Uterus (tissue), 2 donors: ENCODE results near the gene BNC2.

Source experiments
- CTCF ChIP-seq, 4 experiments: fragments of 200-600 bp in 2 of 4; fragments of 450-650 bp in 2 of 4; sonication (generic) in 2 of 4; IDR thresholded peaks; one replicate each; pipeline ENCODE4 v1.5.1; 2016 to 2019; ENCODE audit warnings: antibody characterized with exemption in 4 of 4, mild to moderate bottlenecking in 2 of 4, moderate library complexity in 1 of 4
- POLR2A ChIP-seq, 2 donors: fragments of 450-650 bp; IDR thresholded peaks; one replicate each; pipeline ENCODE4 v1.6.1; 2016; ENCODE audit warnings: antibody characterized with exemption in 2 of 2, mild to moderate bottlenecking in 1 of 2, moderate library complexity in 1 of 2

- no peak for TF ChIP-seq CTCF (IDR thresholded peaks at IDR 0.05)
- no peak for TF ChIP-seq POLR2A (IDR thresholded peaks at IDR 0.05)
Observed at GRCh38 chr9:16601991-16602390, 268.5 kb downstream of the BNC2 start.
